ENCODE data around the gene BCAP31.

DNA sequence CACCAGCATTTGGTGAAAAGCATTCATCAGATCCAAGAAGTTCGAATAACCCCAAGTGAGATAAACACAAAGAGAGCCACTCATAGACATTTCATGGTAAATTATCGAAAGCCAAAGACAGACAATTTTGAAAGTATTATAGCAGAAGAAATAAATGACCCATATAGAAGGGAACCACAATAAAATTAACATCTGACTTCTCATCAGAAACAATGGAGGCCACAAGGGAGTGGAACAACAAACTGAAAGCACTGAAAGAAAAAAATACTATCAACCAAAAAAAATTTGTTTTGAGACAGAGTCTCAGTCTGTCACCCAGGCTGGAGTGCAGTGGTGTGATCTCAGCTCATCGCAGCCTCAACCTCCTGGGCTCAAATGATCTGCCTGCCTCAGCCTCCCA is 64.9 kb downstream of the BCAP31 start:
- TF ChIP-seq CTCF (IDR thresholded peaks at IDR 0.05) (no peak), POLR2A (IDR thresholded peaks at IDR 0.05) (no peak)

Data from adrenal gland (tissue), 5 donors.